ENCODE measurements around the gene UTP4. TPM values are rescaled to one million over a fixed set of nuclear protein-coding genes. Genes with fewer than 3 reads are reported as not detected.

Gene UTP4
- total RNA-seq, 1 experiment from 2014 or later: 125 TPM

DNA sequence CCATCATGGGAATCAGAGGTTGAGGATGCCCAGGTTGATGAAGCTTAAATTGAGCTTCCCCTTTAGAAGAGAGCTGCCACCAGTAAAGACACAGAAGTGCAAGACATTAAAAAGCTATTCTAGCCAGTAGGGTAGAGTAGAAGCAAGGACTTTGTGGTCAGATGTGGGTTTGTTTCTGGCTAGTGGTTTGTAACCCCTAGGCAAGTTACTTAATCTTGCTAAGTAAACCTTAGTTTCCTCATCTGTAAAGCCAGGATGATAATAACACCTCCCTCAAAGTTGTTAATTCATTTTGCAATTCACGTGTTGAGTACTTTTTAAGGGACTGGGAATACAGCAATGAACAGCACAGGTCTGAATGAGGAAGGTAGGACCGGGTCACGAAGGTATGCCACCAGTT is 58.1 kb downstream of the UTP4 start:
- BruUV-seq (replicated peaks): no TSS peak
- no peak overlapping the region for H3K4me2 ChIP-seq (ENCODE audit: low read length)

More for the DNA sequence above, 58.1 kb downstream of the UTP4 start:
- ATAC-seq (no peak), DNase-seq (ENCODE audit: low read depth, low spot score) (no peak)
- H3K9ac ChIP-seq (ENCODE audit: low read length): no peak overlapping the region
- peaks cover 71% of the 10 kb centered on the region for H3K79me2 ChIP-seq (ENCODE audit: insufficient read depth, low read length)
- CTCF ChIA-PET: no interaction called here
- no peaks in the 10 kb centered on the region for H3K27me3 ChIP-seq (ENCODE audit: insufficient read depth, low read length)
- intact Hi-C loops (cut with micrococcal nuclease): loop anchor here (10.0 kb wide), 1 partner anchor 84 kb away; no protein-coding TSS in a partner anchor
- no peak overlapping the region for H3K4me3 ChIP-seq (replicated peaks in 1 of 2; ENCODE audit: low read depth in 1 of 2, low read length in 2 of 2)
- H3K9me3 ChIP-seq (ENCODE audit: control insufficient read depth in 1 of 2, insufficient read depth in 1 of 2, low read depth in 1 of 2, low read length in 2 of 2): no peaks in the 10 kb centered on the region
- H3K36me3 ChIP-seq (ENCODE audit: control insufficient read depth in 1 of 2, insufficient read depth in 2 of 2, low read length in 2 of 2): no peaks in the 10 kb centered on the region
- no peaks in the 10 kb centered on the region for H4K20me1 ChIP-seq (ENCODE audit: insufficient read depth)
- POLR2A ChIA-PET: no interaction called here
- no peak overlapping the region for H2AFZ ChIP-seq (ENCODE audit: low read depth, low read length, poor library complexity, severe bottlenecking)
- no peaks in the 10 kb centered on the region for H3K9me2 ChIP-seq (ENCODE audit: insufficient read depth)
- no peak overlapping the region for H3K27ac ChIP-seq (ENCODE audit: low read depth, low read length)
- TF ChIP-seq JUND (IDR thresholded peaks at IDR 0.05) (no peak), EZH2phosphoT487 (IDR thresholded peaks at IDR 0.05; ENCODE audit: borderline replicate concordance) (no peak), ZNF274 (IDR thresholded peaks at IDR 0.05; ENCODE audit: low read depth, low read length) (no peak), CBX3 (IDR thresholded peaks at IDR 0.05; ENCODE audit: low read depth) (no peak), SP1 (IDR thresholded peaks at IDR 0.05; ENCODE audit: low read depth) (no peak), EZH2 (IDR thresholded peaks at IDR 0.05) (no peak), FOSL1 (IDR thresholded peaks at IDR 0.05; ENCODE audit: low read depth) (no peak), SIN3A (IDR thresholded peaks at IDR 0.05; ENCODE audit: low read depth) (no peak), ZFX (IDR thresholded peaks at IDR 0.05) (no peak), YY1 (IDR thresholded peaks at IDR 0.05; ENCODE audit: extremely low read depth, insufficient replicate concordance, low read depth, low read length) (no peak), ELF1 (IDR thresholded peaks at IDR 0.05; ENCODE audit: borderline replicate concordance, low read depth) (no peak)
- TF ChIP-seq, protein P1, sequence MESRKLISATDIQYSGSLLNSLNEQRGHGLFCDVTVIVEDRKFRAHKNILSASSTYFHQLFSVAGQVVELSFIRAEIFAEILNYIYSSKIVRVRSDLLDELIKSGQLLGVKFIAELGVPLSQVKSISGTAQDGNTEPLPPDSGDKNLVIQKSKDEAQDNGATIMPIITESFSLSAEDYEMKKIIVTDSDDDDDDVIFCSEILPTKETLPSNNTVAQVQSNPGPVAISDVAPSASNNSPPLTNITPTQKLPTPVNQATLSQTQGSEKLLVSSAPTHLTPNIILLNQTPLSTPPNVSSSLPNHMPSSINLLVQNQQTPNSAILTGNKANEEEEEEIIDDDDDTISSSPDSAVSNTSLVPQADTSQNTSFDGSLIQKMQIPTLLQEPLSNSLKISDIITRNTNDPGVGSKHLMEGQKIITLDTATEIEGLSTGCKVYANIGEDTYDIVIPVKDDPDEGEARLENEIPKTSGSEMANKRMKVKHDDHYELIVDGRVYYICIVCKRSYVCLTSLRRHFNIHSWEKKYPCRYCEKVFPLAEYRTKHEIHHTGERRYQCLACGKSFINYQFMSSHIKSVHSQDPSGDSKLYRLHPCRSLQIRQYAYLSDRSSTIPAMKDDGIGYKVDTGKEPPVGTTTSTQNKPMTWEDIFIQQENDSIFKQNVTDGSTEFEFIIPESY (IDR thresholded peaks at IDR 0.05; ENCODE audit: extremely low read depth, insufficient replicate concordance, low read length): no peak
- TF ChIP-seq, protein P2, sequence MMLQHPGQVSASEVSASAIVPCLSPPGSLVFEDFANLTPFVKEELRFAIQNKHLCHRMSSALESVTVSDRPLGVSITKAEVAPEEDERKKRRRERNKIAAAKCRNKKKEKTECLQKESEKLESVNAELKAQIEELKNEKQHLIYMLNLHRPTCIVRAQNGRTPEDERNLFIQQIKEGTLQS (IDR thresholded peaks at IDR 0.05): no peak
- TF ChIP-seq, protein P3, sequence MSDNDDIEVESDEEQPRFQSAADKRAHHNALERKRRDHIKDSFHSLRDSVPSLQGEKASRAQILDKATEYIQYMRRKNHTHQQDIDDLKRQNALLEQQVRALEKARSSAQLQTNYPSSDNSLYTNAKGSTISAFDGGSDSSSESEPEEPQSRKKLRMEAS (IDR thresholded peaks at IDR 0.05): no peak
- TF ChIP-seq, protein P4, sequence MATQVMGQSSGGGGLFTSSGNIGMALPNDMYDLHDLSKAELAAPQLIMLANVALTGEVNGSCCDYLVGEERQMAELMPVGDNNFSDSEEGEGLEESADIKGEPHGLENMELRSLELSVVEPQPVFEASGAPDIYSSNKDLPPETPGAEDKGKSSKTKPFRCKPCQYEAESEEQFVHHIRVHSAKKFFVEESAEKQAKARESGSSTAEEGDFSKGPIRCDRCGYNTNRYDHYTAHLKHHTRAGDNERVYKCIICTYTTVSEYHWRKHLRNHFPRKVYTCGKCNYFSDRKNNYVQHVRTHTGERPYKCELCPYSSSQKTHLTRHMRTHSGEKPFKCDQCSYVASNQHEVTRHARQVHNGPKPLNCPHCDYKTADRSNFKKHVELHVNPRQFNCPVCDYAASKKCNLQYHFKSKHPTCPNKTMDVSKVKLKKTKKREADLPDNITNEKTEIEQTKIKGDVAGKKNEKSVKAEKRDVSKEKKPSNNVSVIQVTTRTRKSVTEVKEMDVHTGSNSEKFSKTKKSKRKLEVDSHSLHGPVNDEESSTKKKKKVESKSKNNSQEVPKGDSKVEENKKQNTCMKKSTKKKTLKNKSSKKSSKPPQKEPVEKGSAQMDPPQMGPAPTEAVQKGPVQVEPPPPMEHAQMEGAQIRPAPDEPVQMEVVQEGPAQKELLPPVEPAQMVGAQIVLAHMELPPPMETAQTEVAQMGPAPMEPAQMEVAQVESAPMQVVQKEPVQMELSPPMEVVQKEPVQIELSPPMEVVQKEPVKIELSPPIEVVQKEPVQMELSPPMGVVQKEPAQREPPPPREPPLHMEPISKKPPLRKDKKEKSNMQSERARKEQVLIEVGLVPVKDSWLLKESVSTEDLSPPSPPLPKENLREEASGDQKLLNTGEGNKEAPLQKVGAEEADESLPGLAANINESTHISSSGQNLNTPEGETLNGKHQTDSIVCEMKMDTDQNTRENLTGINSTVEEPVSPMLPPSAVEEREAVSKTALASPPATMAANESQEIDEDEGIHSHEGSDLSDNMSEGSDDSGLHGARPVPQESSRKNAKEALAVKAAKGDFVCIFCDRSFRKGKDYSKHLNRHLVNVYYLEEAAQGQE (IDR thresholded peaks at IDR 0.05; ENCODE audit: low read depth): no peak
- TF ChIP-seq, protein P5, sequence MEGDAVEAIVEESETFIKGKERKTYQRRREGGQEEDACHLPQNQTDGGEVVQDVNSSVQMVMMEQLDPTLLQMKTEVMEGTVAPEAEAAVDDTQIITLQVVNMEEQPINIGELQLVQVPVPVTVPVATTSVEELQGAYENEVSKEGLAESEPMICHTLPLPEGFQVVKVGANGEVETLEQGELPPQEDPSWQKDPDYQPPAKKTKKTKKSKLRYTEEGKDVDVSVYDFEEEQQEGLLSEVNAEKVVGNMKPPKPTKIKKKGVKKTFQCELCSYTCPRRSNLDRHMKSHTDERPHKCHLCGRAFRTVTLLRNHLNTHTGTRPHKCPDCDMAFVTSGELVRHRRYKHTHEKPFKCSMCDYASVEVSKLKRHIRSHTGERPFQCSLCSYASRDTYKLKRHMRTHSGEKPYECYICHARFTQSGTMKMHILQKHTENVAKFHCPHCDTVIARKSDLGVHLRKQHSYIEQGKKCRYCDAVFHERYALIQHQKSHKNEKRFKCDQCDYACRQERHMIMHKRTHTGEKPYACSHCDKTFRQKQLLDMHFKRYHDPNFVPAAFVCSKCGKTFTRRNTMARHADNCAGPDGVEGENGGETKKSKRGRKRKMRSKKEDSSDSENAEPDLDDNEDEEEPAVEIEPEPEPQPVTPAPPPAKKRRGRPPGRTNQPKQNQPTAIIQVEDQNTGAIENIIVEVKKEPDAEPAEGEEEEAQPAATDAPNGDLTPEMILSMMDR (IDR thresholded peaks at IDR 0.05 in 2 of 3, conservative IDR thresholded peaks at IDR 0.05 in 1 of 3; ENCODE audit: borderline replicate concordance in 1 of 3, insufficient read depth in 1 of 3, low read depth in 2 of 3, low read length in 2 of 3): no peak
- RAD21 ChIA-PET (ENCODE audit: low non-redundant PET in 1 of 2, low total read pairs in 2 of 2, uncharacterized antibody in 2 of 2, unreplicated experiment in 2 of 2): no interaction called here
- peaks cover 8 to 29% of the 10 kb centered on the region in 2 experiments for H3K4me1 ChIP-seq (ENCODE audit: control insufficient read depth in 1 of 2, insufficient read depth in 2 of 2, low read length in 2 of 2)

Measured in HCT116 (cell line).